ENCODE data around the gene CHCHD6. TPM values are rescaled to one million over a fixed set of nuclear protein-coding genes. Genes with fewer than 3 reads are reported as not detected.

CHCHD6 gene
- total RNA-seq, 4 donors from 2014 or later, result 30.3 to 46.5 (median 33.6) TPM

GRCh38 chr3:126934031-126934531 is 230.0 kb downstream of the CHCHD6 start:
- Histone ChIP-seq H3K9me3 (no peaks in the 10 kb centered on the region), H3K36me3 (no peaks in the 10 kb centered on the region), H3K4me1 (peaks cover 0 to 26% (median 3%) of the 10 kb centered on the region in 4 donors), H3K27ac (no peak overlapping the region), H3K4me3 (no peak overlapping the region), H3K27me3 (no peaks in the 10 kb centered on the region)
- DNase-seq (ENCODE audit: low spot score in 2 of 2), result no peak
- 52 to 58% methylated on average over 4 of the region's 4 CpGs for WGBS, 2 donors
- TF ChIP-seq CTCF (IDR thresholded peaks at IDR 0.05) (no peak), EP300 (IDR thresholded peaks at IDR 0.05) (no peak), POLR2A (IDR thresholded peaks at IDR 0.05) (no peak)

- 91 to 94% methylated on average over 8 of the region's 8 CpGs for WGBS, 2 donors
- H3K27me3 ChIP-seq, result no peaks in the 10 kb centered on the region
- H3K4me1 ChIP-seq, result peaks cover 0 to 26% (median 3%) of the 10 kb centered on the region in 4 donors
- H3K27ac ChIP-seq, result no peak overlapping the region
- H3K36me3 ChIP-seq, result no peaks in the 10 kb centered on the region
- no peak for DNase-seq (ENCODE audit: low spot score in 2 of 2)
- no peaks in the 10 kb centered on the region for H3K9me3 ChIP-seq
- no peak overlapping the region for H3K4me3 ChIP-seq
- TF ChIP-seq CTCF (IDR thresholded peaks at IDR 0.05), result no peak
- no peak for TF ChIP-seq EP300 (IDR thresholded peaks at IDR 0.05)
- no peak for TF ChIP-seq POLR2A (IDR thresholded peaks at IDR 0.05)
Observed at GRCh38 chr3:126934991-126935390, 231.0 kb downstream of the CHCHD6 start.

- Histone ChIP-seq H3K27me3 (no peaks in the 10 kb centered on the region), H3K36me3 (no peaks in the 10 kb centered on the region), H3K27ac (no peak overlapping the region), H3K4me3 (no peak overlapping the region), H3K4me1 (peaks cover 0 to 26% (median 3%) of the 10 kb centered on the region in 4 donors), H3K9me3 (no peaks in the 10 kb centered on the region)
- DNase-seq (ENCODE audit: low spot score in 2 of 2), result no peak
- WGBS, 2 donors, result 84 to 89% methylated on average over 4 of the region's 4 CpGs
- TF ChIP-seq POLR2A (IDR thresholded peaks at IDR 0.05) (no peak), EP300 (IDR thresholded peaks at IDR 0.05) (no peak), CTCF (IDR thresholded peaks at IDR 0.05) (no peak)
Observed at GRCh38 chr3:126935756-126936509, 231.9 kb downstream of the CHCHD6 start.

GRCh38 chr3:126936853-126937425 is 232.9 kb downstream of the CHCHD6 start:
- Histone ChIP-seq H3K27ac (no peak overlapping the region), H3K4me1 (peaks cover 0 to 24% (median 3%) of the 10 kb centered on the region in 4 donors), H3K9me3 (no peaks in the 10 kb centered on the region), H3K36me3 (no peaks in the 10 kb centered on the region), H3K27me3 (no peaks in the 10 kb centered on the region), H3K4me3 (no peak overlapping the region)
- TF ChIP-seq CTCF (IDR thresholded peaks at IDR 0.05) (no peak), POLR2A (IDR thresholded peaks at IDR 0.05) (no peak), EP300 (IDR thresholded peaks at IDR 0.05) (no peak)
- WGBS, 2 donors, result 59 to 63% methylated on average over 6 of the region's 6 CpGs
- no peak for DNase-seq (ENCODE audit: low spot score in 2 of 2)

GRCh38 chr3:126937533-126937932 is 233.5 kb downstream of the CHCHD6 start:
- Histone ChIP-seq H3K4me3 (no peak overlapping the region), H3K4me1 (peaks cover 0 to 18% (median under 1%) of the 10 kb centered on the region in 4 donors), H3K27me3 (no peaks in the 10 kb centered on the region), H3K27ac (no peak overlapping the region), H3K36me3 (no peaks in the 10 kb centered on the region), H3K9me3 (no peaks in the 10 kb centered on the region)
- WGBS, 2 donors, result 71 to 97% methylated on average over 2 of the region's 2 CpGs
- DNase-seq (ENCODE audit: low spot score in 2 of 2), result no peak
- TF ChIP-seq CTCF (IDR thresholded peaks at IDR 0.05) (no peak), EP300 (IDR thresholded peaks at IDR 0.05) (no peak), POLR2A (IDR thresholded peaks at IDR 0.05) (no peak)
